Smooth muscle cell (in vitro differentiated cells): ENCODE measurements around the gene COA3. TPM values are rescaled to one million over a fixed set of nuclear protein-coding genes. Genes with fewer than 3 reads are reported as not detected.

ENCODE experiments used
- DNase-seq: peaks from one replicate; lab custom pipeline; 2025; ENCODE audit not compliant: unreplicated experiment; lab: John Stamatoyannopoulos, UW
- H2AFZ ChIP-seq: fragments of 200-600 bp; sonication (generic); 2 replicates; pipeline ENCODE4 v1.6.0; 2016; ENCODE audit warnings: antibody characterized with exemption, low read depth, mild to moderate bottlenecking
- H3F3A ChIP-seq: fragments of 200-600 bp; sonication (generic); 2 replicates; pipeline ENCODE4 v1.6.0; 2017; ENCODE audit warnings: antibody characterized with exemption, low read depth
- H3K27ac ChIP-seq: fragments of 200-600 bp; sonication (generic); 2 replicates; pipeline ENCODE4 v1.5.1; 2016; ENCODE audit warnings: low read depth, mild to moderate bottlenecking
- H3K27me3 ChIP-seq: fragments of 200-600 bp; sonication (generic); 2 replicates; pipeline ENCODE4 v1.6.1; 2016; ENCODE audit warnings: low read depth, mild to moderate bottlenecking
- H3K36me3 ChIP-seq: fragments of 200-600 bp; sonication (generic); 2 replicates; pipeline ENCODE4 v1.5.1; 2016; ENCODE audit warnings: low read depth
- H3K4me1 ChIP-seq: fragments of 200-600 bp; sonication (generic); 2 replicates; pipeline ENCODE4 v1.5.1; 2016; ENCODE audit warnings: low read depth
- H3K4me2 ChIP-seq: fragments of 200-600 bp; sonication (generic); 2 replicates; pipeline ENCODE4 v1.6.0; 2016; ENCODE audit warnings: mild to moderate bottlenecking
- H3K4me3 ChIP-seq: fragments of 200-600 bp; sonication (generic); 2 replicates; pipeline ENCODE4 v1.5.1; 2016; ENCODE audit warnings: mild to moderate bottlenecking
- H3K79me2 ChIP-seq: fragments of 200-600 bp; sonication (generic); 2 replicates; pipeline ENCODE4 v1.6.0; 2016; ENCODE audit warnings: low read depth, mild to moderate bottlenecking
- H3K9ac ChIP-seq: fragments of 200-600 bp; sonication (generic); 2 replicates; pipeline ENCODE4 v1.6.0; 2016; ENCODE audit warnings: low read depth
- H3K9me3 ChIP-seq: fragments of 200-600 bp; sonication (generic); replicated peaks from 2 replicates; pipeline ENCODE4 v1.5.1; 2016; ENCODE audit warnings: low read depth
- H4K20me1 ChIP-seq: fragments of 200-600 bp; sonication (generic); 2 replicates; pipeline ENCODE4 v1.6.0; 2016; ENCODE audit warnings: low read depth
- CTCF ChIP-seq: fragments of 200-600 bp; sonication (generic); IDR thresholded peaks from 2 replicates; pipeline ENCODE4 v1.5.1; 2017; ENCODE audit warnings: borderline replicate concordance, mild to moderate bottlenecking, antibody characterized with exemption; ENCODE audit not compliant: insufficient read depth, poor library complexity, severe bottlenecking
- WGBS: methylation state at CpG from one replicate; pipeline ENCODE4 v1.1.7; 2016; ENCODE audit warnings: low lambda C conversion rate; 5-methylcytosine and 5-hydroxymethylcytosine counted together
- polyA plus RNA-seq: library from polyadenylated mRNA; unstranded; fragments of >200 nt; fragmentation: Nextera tagmentation; extraction: Ambion mirVana; gene quantifications from 2 replicates; pipeline ENCODE4 v1.2.1, GENCODE V29; 2016
- total RNA-seq: library from RNA; depleted of rRNA; stranded (reverse); fragments of >200 nt; gene quantifications from 2 replicates; pipeline ENCODE4 v1.2.3, GENCODE V29; 2014

The COA3 gene
- total and polyA plus RNA-seq, 2 experiments from 2014 or later: 106 to 127 TPM

GRCh38 chr17:42779304-42779935 lies 19.1 kb downstream of the COA3 start:
- Histone ChIP-seq H3K27ac (no peak overlapping the region), H3K27me3 (peaks cover 28% of the 10 kb centered on the region), H3K36me3 (no peaks in the 10 kb centered on the region), H2AFZ (no peak overlapping the region), H3K4me2 (peak overlapping the region; percentile 94), H3K79me2 (no peaks in the 10 kb centered on the region), H3F3A (peaks cover 4% of the 10 kb centered on the region), H3K4me1 (peaks cover under 1% of the 10 kb centered on the region), H3K4me3 (no peak overlapping the region), H4K20me1 (no peaks in the 10 kb centered on the region), H3K9me3 (no peaks in the 10 kb centered on the region), H3K9ac (no peak overlapping the region)
- TF ChIP-seq CTCF: no peak
- 90% methylated on average over 3 of the region's 3 CpGs for WGBS
- DNase-seq: no peak

- no peak overlapping the region for H3K27ac ChIP-seq
- peaks cover 8% of the 10 kb centered on the region for H3K4me1 ChIP-seq
- no peaks in the 10 kb centered on the region for H3K36me3 ChIP-seq
- no peak overlapping the region for H3K4me3 ChIP-seq
- no peak overlapping the region for H3K4me2 ChIP-seq
- no peak overlapping the region for H3K9ac ChIP-seq
- H3K27me3 ChIP-seq: peaks cover 28% of the 10 kb centered on the region
- peaks cover 4% of the 10 kb centered on the region for H3F3A ChIP-seq
- WGBS: 94% methylated on average over 5 of the region's 5 CpGs
- no peak for DNase-seq
- H4K20me1 ChIP-seq: no peaks in the 10 kb centered on the region
- H3K9me3 ChIP-seq: no peaks in the 10 kb centered on the region
- no peak overlapping the region for H2AFZ ChIP-seq
- H3K79me2 ChIP-seq: no peaks in the 10 kb centered on the region
- no peak for TF ChIP-seq CTCF
Measured at GRCh38 chr17:42778570-42778969, 19.9 kb downstream of the COA3 start.

- no peak overlapping the region for H2AFZ ChIP-seq
- peaks cover 4% of the 10 kb centered on the region for H3F3A ChIP-seq
- H3K4me3 ChIP-seq: no peak overlapping the region
- 93% methylated on average over 3 of the region's 3 CpGs for WGBS
- no peaks in the 10 kb centered on the region for H4K20me1 ChIP-seq
- H3K36me3 ChIP-seq: no peaks in the 10 kb centered on the region
- H3K79me2 ChIP-seq: no peaks in the 10 kb centered on the region
- H3K4me1 ChIP-seq: peaks cover 13% of the 10 kb centered on the region
- peaks cover 2% of the 10 kb centered on the region for H3K27me3 ChIP-seq
- no peak for TF ChIP-seq CTCF
- no peak overlapping the region for H3K9ac ChIP-seq
- H3K27ac ChIP-seq: no peak overlapping the region
- H3K4me2 ChIP-seq: no peak overlapping the region
- no peaks in the 10 kb centered on the region for H3K9me3 ChIP-seq
- no peak for DNase-seq
Measured at GRCh38 chr17:42775534-42776098, 22.9 kb downstream of the COA3 start.
